HEK293 (cell line): ENCODE data around the gene RFX2.

Experiments used
- CTCF ChIA-PET: fragments of 350-600 bp; formaldehyde crosslinking; extraction: SDS; loops from one replicate; lab custom pipeline; 2021; ENCODE audit warnings: antibody characterized with exemption; lab: Yijun Ruan, JAX
- POLR2A ChIA-PET: fragments of 300-600 bp; formaldehyde crosslinking; extraction: SDS; loops from one replicate; lab custom pipeline; 2020; ENCODE audit warnings: antibody characterized with exemption, inconsistent platforms; lab: Yijun Ruan, JAX
- H3K27ac ChIP-seq: fragments of 200-500 bp; sonication (Bioruptor generic); 2 replicates; pipeline ENCODE4 v1.5.1; 2014; ENCODE audit warnings: low read depth, low read length, control low read depth, inconsistent platforms; ENCODE audit errors: extremely low read depth
- H3K36me3 ChIP-seq, 2 experiments: fragments of 200-500 bp in 1 of 2; sonication (Bioruptor generic) in 1 of 2; 1 replicate in 1 of 2; 2 replicates in 1 of 2; pipeline ENCODE4 v1.5.1; 2014 to 2017; ENCODE audit warnings: inconsistent platforms in 2 of 2, low read length in 2 of 2; ENCODE audit not compliant: control insufficient read depth in 2 of 2, insufficient read depth in 1 of 2
- H3K4me1 ChIP-seq: fragments of 200-500 bp; sonication (Bioruptor generic); 2 replicates; pipeline ENCODE4 v1.5.1; 2014; ENCODE audit warnings: mild to moderate bottlenecking, low read length, inconsistent platforms; ENCODE audit not compliant: control insufficient read depth, insufficient read depth
- H3K4me3 ChIP-seq: 2 replicates; pipeline ENCODE4 v1.5.1; 2011; ENCODE audit warnings: low read depth, mild to moderate bottlenecking, control low read depth, low read length, moderate library complexity
- H3K9me3 ChIP-seq: fragments of 200-500 bp; sonication (Bioruptor generic); 2 replicates; pipeline ENCODE4 v1.5.1; 2014; ENCODE audit warnings: low read depth, low read length, inconsistent platforms; ENCODE audit not compliant: control insufficient read depth, insufficient read depth
- KLF9 ChIP-seq: fragments of 450-650 bp; formaldehyde crosslinking; IDR thresholded peaks from 2 replicates; pipeline ENCODE4 v1.5.1; 2016; ENCODE audit warnings: missing biosample characterization, missing genetic modification characterization, low read depth
- PATZ1 ChIP-seq: fragments of 450-650 bp; formaldehyde crosslinking; IDR thresholded peaks from 2 replicates; pipeline ENCODE4 v1.5.1; 2016; ENCODE audit warnings: missing biosample characterization, missing genetic modification characterization
- ZBTB26 ChIP-seq: fragments of 450-650 bp; formaldehyde crosslinking; optimal IDR thresholded peaks from 2 replicates; pipeline ENCODE3; 2016; ENCODE audit warnings: missing biosample characterization, mild to moderate bottlenecking, missing genetic modification characterization
- ZBTB48 ChIP-seq: fragments of 450-650 bp; formaldehyde crosslinking; IDR thresholded peaks from 2 replicates; pipeline ENCODE4 v1.5.1; 2016; ENCODE audit warnings: missing biosample characterization, missing genetic modification characterization
- ZBTB8A ChIP-seq: fragments of 450-650 bp; formaldehyde crosslinking; IDR thresholded peaks from 2 replicates; pipeline ENCODE4 v1.5.1; 2016; ENCODE audit warnings: missing biosample characterization, missing genetic modification characterization
- ZIC2 ChIP-seq: fragments of 450-650 bp; formaldehyde crosslinking; IDR thresholded peaks from 2 replicates; pipeline ENCODE4 v1.5.1; 2016; ENCODE audit warnings: missing biosample characterization, missing genetic modification characterization
- ZNF341 ChIP-seq: fragments of 450-650 bp; formaldehyde crosslinking; IDR thresholded peaks from 2 replicates; pipeline ENCODE4; 2016; ENCODE audit warnings: low read depth, missing biosample characterization, missing genetic modification characterization
- ZNF48 ChIP-seq: fragments of 450-650 bp; formaldehyde crosslinking; IDR thresholded peaks from 2 replicates; pipeline ENCODE4 v1.5.1; 2016; ENCODE audit warnings: missing biosample characterization, missing genetic modification characterization
- ZNF549 ChIP-seq: fragments of 450-650 bp; IDR thresholded peaks from 2 replicates; pipeline ENCODE4 v1.5.1; 2018; ENCODE audit warnings: missing biosample characterization, missing genetic modification characterization, mild to moderate bottlenecking, inconsistent platforms, moderate library complexity
- ZNF600 ChIP-seq: fragments of 450-650 bp; formaldehyde crosslinking; IDR thresholded peaks from 2 replicates; pipeline ENCODE4 v1.5.1; 2016; ENCODE audit warnings: missing biosample characterization, missing genetic modification characterization
- ZNF701 ChIP-seq: fragments of 450-650 bp; formaldehyde crosslinking; IDR thresholded peaks from 2 replicates; pipeline ENCODE4 v1.5.1; 2016; ENCODE audit warnings: missing biosample characterization, missing genetic modification characterization

The RFX2 gene

GRCh38 chr19:5950741-5951140 lies 159.6 kb downstream of the RFX2 start:
- H3K4me1 ChIP-seq: peaks cover 25% of the 10 kb centered on the region
- no peak overlapping the region for H3K4me3 ChIP-seq
- ChIA-PET CTCF (interaction anchor here (1.6 to 4.1 kb wide), 3 partner anchors 17 to 72 kb away, joined by 3 to 19 read pairs (median 5); no protein-coding TSS in a partner anchor), POLR2A (no interaction called here)
- H3K36me3 ChIP-seq: peaks cover 0 to 29% of the 10 kb centered on the region in 2 experiments; a peak in 2 of 3 replicates
- TF ChIP-seq ZBTB8A (no peak), PATZ1 (no peak), ZNF549 (no peak), ZNF48 (no peak), ZIC2 (tag by site-specific recombination) (no peak)
- H3K9me3 ChIP-seq: no peaks in the 10 kb centered on the region
- no peak overlapping the region for H3K27ac ChIP-seq

GRCh38 chr19:5949792-5950305 lies 160.5 kb downstream of the RFX2 start:
- no peak overlapping the region for H3K27ac ChIP-seq
- H3K4me1 ChIP-seq: peaks cover 21% of the 10 kb centered on the region
- H3K9me3 ChIP-seq: no peaks in the 10 kb centered on the region
- ChIA-PET POLR2A (no interaction called here), CTCF (interaction anchor here (1.6 to 4.1 kb wide), 3 partner anchors 18 to 73 kb away, joined by 3 to 19 read pairs (median 5); no protein-coding TSS in a partner anchor)
- TF ChIP-seq PATZ1: no peak
- no peak overlapping the region for H3K4me3 ChIP-seq
- peaks cover 0 to 33% of the 10 kb centered on the region in 2 experiments; a peak in 2 of 3 replicates for H3K36me3 ChIP-seq

- Histone ChIP-seq H3K4me3 (no peak overlapping the region), H3K36me3 (peaks cover 0 to 33% of the 10 kb centered on the region in 2 experiments; a peak in 2 of 3 replicates), H3K4me1 (peaks cover 12% of the 10 kb centered on the region), H3K27ac (no peak overlapping the region), H3K9me3 (no peaks in the 10 kb centered on the region)
- CTCF ChIA-PET: interaction anchor here (0.6 to 4.1 kb wide), 6 partner anchors 15 to 145 kb away, joined by 3 to 19 read pairs (median 6); no protein-coding TSS in a partner anchor
- POLR2A ChIA-PET: no interaction called here
- TF ChIP-seq ZBTB48 (tag by site-specific recombination) (no peak), ZNF341 (tag by site-specific recombination) (peak; percentile 61)
Measured at GRCh38 chr19:5948752-5949564, 161.3 kb downstream of the RFX2 start.

GRCh38 chr19:5947435-5947834 lies 162.9 kb downstream of the RFX2 start:
- H3K4me3 ChIP-seq: no peak overlapping the region
- TF ChIP-seq ZNF600 (tag by site-specific recombination) (peak; percentile 72; the same call in 1 of the 2 replicates), ZNF701 (tag by site-specific recombination) (no peak), ZBTB26 (tag by site-specific recombination) (peak; percentile 9), KLF9 (tag by site-specific recombination) (no peak), ZNF341 (tag by site-specific recombination) (0 out of 2 replicates have a peak, but pooled peaks have one; percentile 9), ZIC2 (tag by site-specific recombination) (peak; percentile 80)
- no peak overlapping the region for H3K27ac ChIP-seq
- CTCF ChIA-PET: interaction anchor here (0.9 to 4.1 kb wide), 4 partner anchors 11 to 143 kb away, joined by 4 to 19 read pairs (median 4); no protein-coding TSS in a partner anchor
- POLR2A ChIA-PET: interaction anchor here (0.6 kb wide), 1 partner anchor 770 kb away, joined by 3 read pairs; no protein-coding TSS in a partner anchor
- H3K4me1 ChIP-seq: peaks cover 7% of the 10 kb centered on the region
- H3K36me3 ChIP-seq: peaks cover 0 to 32% of the 10 kb centered on the region in 2 experiments; a peak in 2 of 3 replicates
- H3K9me3 ChIP-seq: no peaks in the 10 kb centered on the region
